HEK293 (cell line): ENCODE measurements around the gene GPHN.

ENCODE experiments used
- CTCF ChIA-PET: fragments of 350-600 bp; formaldehyde crosslinking; extraction: SDS; loops from one replicate; lab custom pipeline; 2021; ENCODE audit warnings: antibody characterized with exemption; lab: Yijun Ruan, JAX
- POLR2A ChIA-PET: fragments of 300-600 bp; formaldehyde crosslinking; extraction: SDS; loops from one replicate; lab custom pipeline; 2020; ENCODE audit warnings: antibody characterized with exemption, inconsistent platforms; lab: Yijun Ruan, JAX
- H3K27ac ChIP-seq: fragments of 200-500 bp; sonication (Bioruptor generic); 2 replicates; pipeline ENCODE4 v1.5.1; 2014; ENCODE audit warnings: low read depth, low read length, control low read depth, inconsistent platforms; ENCODE audit errors: extremely low read depth
- H3K36me3 ChIP-seq, 2 experiments: fragments of 200-500 bp in 1 of 2; sonication (Bioruptor generic) in 1 of 2; 1 replicate in 1 of 2; 2 replicates in 1 of 2; pipeline ENCODE4 v1.5.1; 2014 to 2017; ENCODE audit warnings: inconsistent platforms in 2 of 2, low read length in 2 of 2; ENCODE audit not compliant: control insufficient read depth in 2 of 2, insufficient read depth in 1 of 2
- H3K4me1 ChIP-seq: fragments of 200-500 bp; sonication (Bioruptor generic); 2 replicates; pipeline ENCODE4 v1.5.1; 2014; ENCODE audit warnings: mild to moderate bottlenecking, low read length, inconsistent platforms; ENCODE audit not compliant: control insufficient read depth, insufficient read depth
- H3K4me3 ChIP-seq: 2 replicates; pipeline ENCODE4 v1.5.1; 2011; ENCODE audit warnings: low read depth, mild to moderate bottlenecking, control low read depth, low read length, moderate library complexity
- H3K9me3 ChIP-seq: fragments of 200-500 bp; sonication (Bioruptor generic); 2 replicates; pipeline ENCODE4 v1.5.1; 2014; ENCODE audit warnings: low read depth, low read length, inconsistent platforms; ENCODE audit not compliant: control insufficient read depth, insufficient read depth
- FEZF1 ChIP-seq: fragments of 450-650 bp; formaldehyde crosslinking; IDR thresholded peaks from 2 replicates; pipeline ENCODE4 v1.5.1; 2016; ENCODE audit warnings: missing biosample characterization, missing genetic modification characterization
- GLIS2 ChIP-seq: fragments of 450-650 bp; formaldehyde crosslinking; IDR thresholded peaks from 2 replicates; pipeline ENCODE4 v1.5.1; 2016; ENCODE audit warnings: missing biosample characterization, missing genetic modification characterization
- HIC1 ChIP-seq: fragments of 450-650 bp; formaldehyde crosslinking; IDR thresholded peaks from 2 replicates; pipeline ENCODE4 v1.5.1; 2016; ENCODE audit warnings: missing biosample characterization, missing genetic modification characterization
- IKZF3 ChIP-seq: fragments of 450-650 bp; IDR thresholded peaks from 2 replicates; pipeline ENCODE4 v1.5.0; 2018; ENCODE audit warnings: missing biosample characterization, mild to moderate bottlenecking, missing genetic modification characterization, moderate library complexity
- MEIS1 ChIP-seq: sonication (generic); formaldehyde crosslinking; IDR thresholded peaks from 2 replicates; pipeline ENCODE4 v1.8.1; 2022; ENCODE audit warnings: missing genetic modification reagents, mild to moderate bottlenecking, borderline replicate concordance
- OVOL3 ChIP-seq: fragments of 450-650 bp; formaldehyde crosslinking; IDR thresholded peaks from 2 replicates; pipeline ENCODE4 v1.5.1; 2016; ENCODE audit warnings: missing biosample characterization, missing genetic modification characterization
- SCRT1 ChIP-seq: fragments of 450-650 bp; formaldehyde crosslinking; IDR thresholded peaks from 2 replicates; pipeline ENCODE4 v1.5.1; 2016; ENCODE audit warnings: missing biosample characterization, missing genetic modification characterization, borderline replicate concordance
- ZBTB11 ChIP-seq: fragments of 450-650 bp; formaldehyde crosslinking; conservative IDR thresholded peaks from 2 replicates; pipeline ENCODE4 v1.5.1; 2016; ENCODE audit warnings: low read depth, missing biosample characterization, missing genetic modification characterization
- ZBTB21 ChIP-seq: fragments of 450-650 bp; formaldehyde crosslinking; IDR thresholded peaks from 2 replicates; pipeline ENCODE4 v1.5.1; 2017; ENCODE audit warnings: missing biosample characterization, missing genetic modification characterization
- ZBTB26 ChIP-seq: fragments of 450-650 bp; formaldehyde crosslinking; optimal IDR thresholded peaks from 2 replicates; pipeline ENCODE3; 2016; ENCODE audit warnings: missing biosample characterization, mild to moderate bottlenecking, missing genetic modification characterization
- ZFP37 ChIP-seq: fragments of 450-650 bp; formaldehyde crosslinking; IDR thresholded peaks from 2 replicates; pipeline ENCODE4 v1.5.1; 2016; ENCODE audit warnings: missing biosample characterization, missing genetic modification characterization
- ZFP41 ChIP-seq: fragments of 450-650 bp; formaldehyde crosslinking; IDR thresholded peaks from 2 replicates; pipeline ENCODE4 v1.5.1; 2016; ENCODE audit warnings: missing biosample characterization, missing genetic modification characterization, borderline replicate concordance
- ZNF121 ChIP-seq: fragments of 450-650 bp; formaldehyde crosslinking; IDR thresholded peaks from 2 replicates; pipeline ENCODE4 v1.5.1; 2016; ENCODE audit warnings: missing biosample characterization, missing genetic modification characterization
- ZNF138 ChIP-seq: fragments of 450-650 bp; formaldehyde crosslinking; IDR thresholded peaks from 2 replicates; pipeline ENCODE4 v1.5.1; 2016; ENCODE audit warnings: missing biosample characterization, missing genetic modification characterization, borderline replicate concordance
- ZNF16 ChIP-seq: fragments of 450-650 bp; formaldehyde crosslinking; IDR thresholded peaks from 2 replicates; pipeline ENCODE4 v1.5.1; 2016; ENCODE audit warnings: low read depth, missing biosample characterization, missing genetic modification characterization
- ZNF175 ChIP-seq: fragments of 450-650 bp; formaldehyde crosslinking; IDR thresholded peaks from 2 replicates; pipeline ENCODE4 v1.5.1; 2016; ENCODE audit warnings: missing biosample characterization, missing genetic modification characterization
- ZNF324 ChIP-seq: fragments of 450-650 bp; formaldehyde crosslinking; IDR thresholded peaks from 2 replicates; pipeline ENCODE4 v1.5.1; 2016; ENCODE audit warnings: missing biosample characterization, missing genetic modification characterization
- ZNF350 ChIP-seq: fragments of 450-650 bp; formaldehyde crosslinking; IDR thresholded peaks from 2 replicates; pipeline ENCODE4 v1.5.0; 2017; ENCODE audit warnings: missing biosample characterization, mild to moderate bottlenecking, missing genetic modification characterization
- ZNF48 ChIP-seq: fragments of 450-650 bp; formaldehyde crosslinking; IDR thresholded peaks from 2 replicates; pipeline ENCODE4 v1.5.1; 2016; ENCODE audit warnings: missing biosample characterization, missing genetic modification characterization
- ZNF521 ChIP-seq: fragments of 450-650 bp; formaldehyde crosslinking; IDR thresholded peaks from 2 replicates; pipeline ENCODE4 v1.5.1; 2017; ENCODE audit warnings: missing biosample characterization, mild to moderate bottlenecking, missing genetic modification characterization
- ZNF548 ChIP-seq: fragments of 450-650 bp; formaldehyde crosslinking; IDR thresholded peaks from 2 replicates; pipeline ENCODE4 v1.5.1; 2016; ENCODE audit warnings: missing biosample characterization, missing genetic modification characterization
- ZNF585B ChIP-seq: fragments of 450-650 bp; formaldehyde crosslinking; IDR thresholded peaks from 2 replicates; pipeline ENCODE4 v1.5.1; 2016; ENCODE audit warnings: missing biosample characterization, missing genetic modification characterization
- ZNF600 ChIP-seq: fragments of 450-650 bp; formaldehyde crosslinking; IDR thresholded peaks from 2 replicates; pipeline ENCODE4 v1.5.1; 2016; ENCODE audit warnings: missing biosample characterization, missing genetic modification characterization
- ZNF701 ChIP-seq: fragments of 450-650 bp; formaldehyde crosslinking; IDR thresholded peaks from 2 replicates; pipeline ENCODE4 v1.5.1; 2016; ENCODE audit warnings: missing biosample characterization, missing genetic modification characterization
- ZNF843 ChIP-seq: fragments of 450-650 bp; formaldehyde crosslinking; IDR thresholded peaks from 2 replicates; pipeline ENCODE4 v1.5.1; 2016; ENCODE audit warnings: missing biosample characterization, missing genetic modification characterization
- ZSCAN16 ChIP-seq: fragments of 450-650 bp; formaldehyde crosslinking; IDR thresholded peaks from 2 replicates; pipeline ENCODE4 v1.5.1; 2016; ENCODE audit warnings: missing biosample characterization, missing genetic modification characterization
- ZSCAN18 ChIP-seq: fragments of 450-650 bp; formaldehyde crosslinking; IDR thresholded peaks from 2 replicates; pipeline ENCODE4 v1.5.1; 2016; ENCODE audit warnings: missing biosample characterization, missing genetic modification characterization
- ZXDB ChIP-seq: fragments of 450-650 bp; formaldehyde crosslinking; IDR thresholded peaks from 2 replicates; pipeline ENCODE4 v1.5.1; 2016; ENCODE audit warnings: missing biosample characterization, missing genetic modification characterization

Gene GPHN

GRCh38 chr14:66900719-66901118 lies 392.8 kb downstream of the GPHN start:
- TF ChIP-seq ZXDB (tag by site-specific recombination) (no peak), ZBTB26 (tag by site-specific recombination) (no peak), OVOL3 (tag by site-specific recombination) (no peak), ZNF585B (tag by site-specific recombination) (no peak), ZNF324 (tag by site-specific recombination) (no peak), ZSCAN18 (tag by site-specific recombination) (no peak), IKZF3 (tag by site-specific recombination) (no peak), ZBTB21 (tag by site-specific recombination) (no peak), SCRT1 (tag by site-specific recombination) (no peak), ZNF600 (tag by site-specific recombination) (no peak), ZNF521 (tag by site-specific recombination) (no peak), ZNF843 (no peak), ZNF175 (tag by site-specific recombination) (no peak), ZNF48 (tag by site-specific recombination) (no peak), MEIS1 (CRISPR knock-in tag) (no peak), ZNF548 (no peak)
- CTCF ChIA-PET: no interaction called here
- POLR2A ChIA-PET: no interaction called here
- Histone ChIP-seq H3K4me3 (no peak overlapping the region), H3K4me1 (no peaks in the 10 kb centered on the region), H3K27ac (no peak overlapping the region), H3K9me3 (no peaks in the 10 kb centered on the region), H3K36me3 (no peaks in the 10 kb centered on the region)

- CTCF ChIA-PET: no interaction called here
- Histone ChIP-seq H3K36me3 (no peaks in the 10 kb centered on the region; a peak in 1 of 3 replicates), H3K27ac (no peak overlapping the region), H3K4me1 (no peaks in the 10 kb centered on the region), H3K4me3 (no peak overlapping the region), H3K9me3 (no peaks in the 10 kb centered on the region)
- POLR2A ChIA-PET: no interaction called here
- TF ChIP-seq ZBTB11 (no peak), ZNF16 (tag by site-specific recombination) (no peak), ZNF138 (tag by site-specific recombination) (no peak), ZFP37 (tag by site-specific recombination) (no peak), HIC1 (no peak), FEZF1 (tag by site-specific recombination) (no peak), GLIS2 (tag by site-specific recombination) (no peak), ZNF843 (no peak), ZFP41 (tag by site-specific recombination) (no peak), ZNF350 (tag by site-specific recombination) (no peak), ZNF121 (tag by site-specific recombination) (no peak), ZSCAN16 (tag by site-specific recombination) (no peak), ZNF701 (tag by site-specific recombination) (no peak)
These were observed 402.4 kb downstream of the GPHN start for GRCh38 chr14:66910311-66910840.
